OCI-LY3 (cell line): ENCODE results near the gene CDH4.

Experiments used
- H2AFZ ChIP-seq: fragments of 200-600, 300-600 bp; shearing (Covaris generic); 2 replicates; pipeline ENCODE4 v1.6.0; 2014; ENCODE audit warnings: antibody characterized with exemption, low read depth, low read length
- H3K27ac ChIP-seq: fragments of 200-600, 300-600 bp; sonication (generic); 2 replicates; pipeline ENCODE4 v1.5.1; 2014; ENCODE audit warnings: mild to moderate bottlenecking, low read length, moderate library complexity, mixed read lengths
- H3K27me3 ChIP-seq: fragments of 200-600, 300-600 bp; sonication (generic); 2 replicates; pipeline ENCODE4 v1.6.1; 2014; ENCODE audit warnings: low read depth, low read length, mixed read lengths
- H3K36me3 ChIP-seq: fragments of 200-600, 300-600 bp; sonication (generic); replicated peaks from 2 replicates; pipeline ENCODE3; 2014; ENCODE audit warnings: low read depth, low read length, mixed read lengths
- H3K4me1 ChIP-seq: fragments of 300-600, 200-600 bp; sonication (generic); 2 replicates; pipeline ENCODE4 v1.6.1; 2014; ENCODE audit warnings: low read length, mixed read lengths
- H3K4me2 ChIP-seq: fragments of 200-600, 300-600 bp; sonication (generic); 2 replicates; pipeline ENCODE4 v1.6.1; 2014; ENCODE audit warnings: low read length, mixed read lengths
- H3K4me3 ChIP-seq: fragments of 300-600, 200-600 bp; sonication (generic); 2 replicates; pipeline ENCODE4 v1.5.1; 2014; ENCODE audit warnings: antibody characterized with exemption, mild to moderate bottlenecking, low read length, moderate library complexity
- H3K79me2 ChIP-seq: fragments of 300-600, 200-600 bp; shearing (Covaris generic); 2 replicates; pipeline ENCODE4 v1.6.1; 2014; ENCODE audit warnings: mild to moderate bottlenecking, low read length, mixed read lengths
- H3K9ac ChIP-seq: fragments of 300-600, 200-600 bp; shearing (Covaris generic); 2 replicates; pipeline ENCODE4 v1.6.0; 2014; ENCODE audit warnings: mild to moderate bottlenecking, low read length, moderate library complexity
- H3K9me3 ChIP-seq: fragments of 200-600, 300-600 bp; shearing (Covaris generic); 2 replicates; pipeline ENCODE4 v1.6.1; 2014; ENCODE audit warnings: low read length, mixed read lengths; ENCODE audit not compliant: insufficient read depth
- H4K20me1 ChIP-seq: fragments of 200-600, 300-600 bp; sonication (generic); 2 replicates; pipeline ENCODE4 v1.6.1; 2016; ENCODE audit warnings: low read length, mixed read lengths; ENCODE audit not compliant: insufficient read depth
- EZH2phosphoT487 ChIP-seq: fragments of 200-600 bp; shearing (Covaris generic); IDR thresholded peaks from 2 replicates; pipeline ENCODE4 v1.6.1; 2018; ENCODE audit warnings: antibody characterized with exemption, mixed run types, low read depth
- TF ChIP-seq, protein P1 (sequence below): fragments of 200-600, 300-600 bp; sonication (generic); IDR thresholded peaks from 2 replicates; pipeline ENCODE4 v1.5.1; 2014; ENCODE audit warnings: antibody characterized with exemption, low read length, low read depth

CDH4 gene

GRCh38 chr20:61753987-61754956, 502.2 kb downstream of the CDH4 start:
- H3K4me2 ChIP-seq, result no peak overlapping the region
- no peak for TF ChIP-seq EZH2phosphoT487
- TF ChIP-seq, protein P1, sequence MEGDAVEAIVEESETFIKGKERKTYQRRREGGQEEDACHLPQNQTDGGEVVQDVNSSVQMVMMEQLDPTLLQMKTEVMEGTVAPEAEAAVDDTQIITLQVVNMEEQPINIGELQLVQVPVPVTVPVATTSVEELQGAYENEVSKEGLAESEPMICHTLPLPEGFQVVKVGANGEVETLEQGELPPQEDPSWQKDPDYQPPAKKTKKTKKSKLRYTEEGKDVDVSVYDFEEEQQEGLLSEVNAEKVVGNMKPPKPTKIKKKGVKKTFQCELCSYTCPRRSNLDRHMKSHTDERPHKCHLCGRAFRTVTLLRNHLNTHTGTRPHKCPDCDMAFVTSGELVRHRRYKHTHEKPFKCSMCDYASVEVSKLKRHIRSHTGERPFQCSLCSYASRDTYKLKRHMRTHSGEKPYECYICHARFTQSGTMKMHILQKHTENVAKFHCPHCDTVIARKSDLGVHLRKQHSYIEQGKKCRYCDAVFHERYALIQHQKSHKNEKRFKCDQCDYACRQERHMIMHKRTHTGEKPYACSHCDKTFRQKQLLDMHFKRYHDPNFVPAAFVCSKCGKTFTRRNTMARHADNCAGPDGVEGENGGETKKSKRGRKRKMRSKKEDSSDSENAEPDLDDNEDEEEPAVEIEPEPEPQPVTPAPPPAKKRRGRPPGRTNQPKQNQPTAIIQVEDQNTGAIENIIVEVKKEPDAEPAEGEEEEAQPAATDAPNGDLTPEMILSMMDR, result no peak
- no peak overlapping the region for H3K4me3 ChIP-seq
- no peaks in the 10 kb centered on the region for H4K20me1 ChIP-seq
- H3K27me3 ChIP-seq, result no peaks in the 10 kb centered on the region
- no peaks in the 10 kb centered on the region for H3K4me1 ChIP-seq
- no peak overlapping the region for H3K27ac ChIP-seq
- H2AFZ ChIP-seq, result no peak overlapping the region
- H3K79me2 ChIP-seq, result no peaks in the 10 kb centered on the region
- no peaks in the 10 kb centered on the region for H3K9me3 ChIP-seq
- H3K9ac ChIP-seq, result no peak overlapping the region
- no peaks in the 10 kb centered on the region for H3K36me3 ChIP-seq

- TF ChIP-seq, protein P1, result no peak
- TF ChIP-seq EZH2phosphoT487, result no peak
- Histone ChIP-seq H2AFZ (no peak overlapping the region), H3K79me2 (no peaks in the 10 kb centered on the region), H3K4me3 (no peak overlapping the region), H4K20me1 (no peaks in the 10 kb centered on the region), H3K27ac (no peak overlapping the region), H3K36me3 (no peaks in the 10 kb centered on the region), H3K9me3 (no peaks in the 10 kb centered on the region), H3K4me1 (no peaks in the 10 kb centered on the region), H3K27me3 (no peaks in the 10 kb centered on the region), H3K9ac (no peak overlapping the region), H3K4me2 (no peak overlapping the region)
Observed at GRCh38 chr20:61754976-61755778, 503.1 kb downstream of the CDH4 start.

- H3K4me1 ChIP-seq, result no peaks in the 10 kb centered on the region
- H3K4me2 ChIP-seq, result no peak overlapping the region
- no peak for TF ChIP-seq EZH2phosphoT487
- TF ChIP-seq, protein P1, result no peak
- no peaks in the 10 kb centered on the region for H3K27me3 ChIP-seq
- H4K20me1 ChIP-seq, result no peaks in the 10 kb centered on the region
- H2AFZ ChIP-seq, result no peak overlapping the region
- H3K27ac ChIP-seq, result no peak overlapping the region
- H3K36me3 ChIP-seq, result no peaks in the 10 kb centered on the region
- no peak overlapping the region for H3K9ac ChIP-seq
- no peaks in the 10 kb centered on the region for H3K79me2 ChIP-seq
- no peaks in the 10 kb centered on the region for H3K9me3 ChIP-seq
- no peak overlapping the region for H3K4me3 ChIP-seq
Observed at GRCh38 chr20:61755971-61756845, 504.1 kb downstream of the CDH4 start.
